Hepatocyte (in vitro differentiated cells): ENCODE measurements around the gene PRKCA. TPM values are rescaled to one million over a fixed set of nuclear protein-coding genes. Genes with fewer than 3 reads are reported as not detected.

Experiments used
- DNase-seq: peaks from one replicate; pipeline ENCODE4 v3.0.0-alpha.2; 2016; ENCODE audit warnings: low spot score
- H2AFZ ChIP-seq: fragments of 200-600 bp; sonication (generic); 2 replicates; pipeline ENCODE4 v1.6.0; 2016; ENCODE audit warnings: antibody characterized with exemption, mild to moderate bottlenecking
- H3K27ac ChIP-seq: fragments of 200-600 bp; sonication (generic); 2 replicates; pipeline ENCODE4 v1.5.1; 2016; ENCODE audit warnings: mild to moderate bottlenecking
- H3K27me3 ChIP-seq: fragments of 200-600 bp; sonication (generic); 2 replicates; pipeline ENCODE4 v1.6.1; 2016
- H3K36me3 ChIP-seq: fragments of 200-600 bp; sonication (generic); replicated peaks from 2 replicates; pipeline ENCODE4 v1.5.1; 2016; ENCODE audit warnings: low read depth; ENCODE audit not compliant: insufficient read depth
- H3K4me1 ChIP-seq: fragments of 200-600 bp; sonication (generic); 2 replicates; pipeline ENCODE4 v1.5.1; 2016; ENCODE audit warnings: mild to moderate bottlenecking, moderate library complexity; ENCODE audit not compliant: insufficient read depth
- H3K4me2 ChIP-seq: fragments of 200-600 bp; sonication (generic); 2 replicates; pipeline ENCODE4 v1.6.0; 2016
- H3K4me3 ChIP-seq: fragments of 200-600 bp; sonication (generic); 2 replicates; pipeline ENCODE4 v1.5.1; 2016; ENCODE audit warnings: mild to moderate bottlenecking
- H3K79me2 ChIP-seq: fragments of 200-600 bp; sonication (generic); 2 replicates; pipeline ENCODE4 v1.6.0; 2017; ENCODE audit warnings: mild to moderate bottlenecking
- H3K9me2 ChIP-seq: fragments of 200-600 bp; sonication (generic); replicated peaks from 2 replicates; pipeline ENCODE4 v1.6.0; 2017; ENCODE audit warnings: mild to moderate bottlenecking; ENCODE audit not compliant: insufficient read depth
- H3K9me3 ChIP-seq: fragments of 200-600 bp; sonication (generic); 2 replicates; pipeline ENCODE4 v1.5.1; 2016; ENCODE audit warnings: low read depth, mild to moderate bottlenecking
- H4K20me1 ChIP-seq: fragments of 200-600 bp; sonication (generic); 2 replicates; pipeline ENCODE4 v1.6.0; 2016; ENCODE audit warnings: mild to moderate bottlenecking; ENCODE audit not compliant: insufficient read depth, poor library complexity, severe bottlenecking
- CTCF ChIP-seq: fragments of 200-600 bp; sonication (generic); IDR thresholded peaks from 2 replicates; pipeline ENCODE4 v1.5.1; 2016; ENCODE audit warnings: antibody characterized with exemption, mild to moderate bottlenecking; ENCODE audit not compliant: poor library complexity
- EZH2 ChIP-seq: fragments of 200-600 bp; sonication (generic); IDR thresholded peaks from 2 replicates; pipeline ENCODE4 v1.6.1; 2016; ENCODE audit warnings: antibody characterized with exemption, mild to moderate bottlenecking, borderline replicate concordance
- EZH2phosphoT487 ChIP-seq: fragments of 200-600 bp; sonication (generic); IDR thresholded peaks from one replicate; pipeline ENCODE4 v1.6.1; 2018; ENCODE audit warnings: antibody characterized with exemption, mild to moderate bottlenecking, low read depth, moderate library complexity; ENCODE audit not compliant: unreplicated experiment, severe bottlenecking
- WGBS: methylation state at CpG from one replicate; pipeline ENCODE4 v1.1.6; 2016; ENCODE audit warnings: low lambda C conversion rate; ENCODE audit errors: missing lambda C conversion rate; 5-methylcytosine and 5-hydroxymethylcytosine counted together
- polyA plus RNA-seq: library from polyadenylated mRNA; unstranded; fragments of >200 nt; fragmentation: Nextera tagmentation; extraction: Ambion mirVana; gene quantifications from 2 replicates; pipeline ENCODE4 v1.2.1, GENCODE V29; 2016
- total RNA-seq: library from RNA; depleted of rRNA; stranded (reverse); fragments of >200 nt; gene quantifications from 2 replicates; pipeline ENCODE4 v1.2.3, GENCODE V29; 2014

Gene PRKCA
- total and polyA plus RNA-seq, 2 experiments from 2014 or later = 5.9 to 18.5 TPM

GRCh38 chr17:66602659-66603384 is 300.4 kb downstream of the PRKCA start:
- H3K79me2 ChIP-seq = no peaks in the 10 kb centered on the region
- 87% methylated on average over 14 of the region's 14 CpGs for WGBS
- H3K27me3 ChIP-seq = no peaks in the 10 kb centered on the region
- no peaks in the 10 kb centered on the region for H4K20me1 ChIP-seq
- no peaks in the 10 kb centered on the region for H3K9me3 ChIP-seq
- H3K9me2 ChIP-seq = no peaks in the 10 kb centered on the region
- H3K4me1 ChIP-seq = peaks cover 6% of the 10 kb centered on the region
- no peak overlapping the region for H3K4me3 ChIP-seq
- TF ChIP-seq CTCF (no peak), EZH2 (no peak), EZH2phosphoT487 (no peak)
- no peak overlapping the region for H3K4me2 ChIP-seq
- H2AFZ ChIP-seq = no peak overlapping the region
- no peaks in the 10 kb centered on the region for H3K36me3 ChIP-seq
- no peak overlapping the region for H3K27ac ChIP-seq
- no peak for DNase-seq

- TF ChIP-seq EZH2phosphoT487 (no peak), CTCF (no peak), EZH2 (no peak)
- Histone ChIP-seq H3K36me3 (no peaks in the 10 kb centered on the region), H3K9me2 (no peaks in the 10 kb centered on the region)
Observed at GRCh38 chr17:66604376-66604775, 302.0 kb downstream of the PRKCA start.

GRCh38 chr17:66605541-66605940 is 303.1 kb downstream of the PRKCA start:
- TF ChIP-seq EZH2 = no peak
- no peak for TF ChIP-seq CTCF
- TF ChIP-seq EZH2phosphoT487 = no peak
- 76% methylated on average over 4 of the region's 4 CpGs for WGBS

More at GRCh38 chr17:66604376-66604775, 302.0 kb downstream of the PRKCA start:
- Histone ChIP-seq H3K9me3 (no peaks in the 10 kb centered on the region), H3K4me2 (no peak overlapping the region), H3K4me1 (peaks cover 6% of the 10 kb centered on the region), H4K20me1 (no peaks in the 10 kb centered on the region), H3K4me3 (no peak overlapping the region), H3K79me2 (no peaks in the 10 kb centered on the region), H3K27me3 (no peaks in the 10 kb centered on the region), H3K27ac (no peak overlapping the region), H2AFZ (no peak overlapping the region)
- DNase-seq = no peak

More at GRCh38 chr17:66605541-66605940, 303.1 kb downstream of the PRKCA start:
- Histone ChIP-seq H2AFZ (no peak overlapping the region), H3K36me3 (no peaks in the 10 kb centered on the region), H4K20me1 (no peaks in the 10 kb centered on the region), H3K4me2 (no peak overlapping the region), H3K27me3 (no peaks in the 10 kb centered on the region), H3K4me3 (no peak overlapping the region), H3K9me2 (no peaks in the 10 kb centered on the region), H3K9me3 (no peaks in the 10 kb centered on the region), H3K79me2 (no peaks in the 10 kb centered on the region), H3K4me1 (peaks cover 15% of the 10 kb centered on the region), H3K27ac (no peak overlapping the region)
- no peak for DNase-seq
